Sigmoid colon (tissue), 3 donors: Measurements from ENCODE around the gene SHPK.

ENCODE experiments used
- POLR2A ChIP-seq, 2 donors: fragments of 450-650 bp; IDR thresholded peaks; one replicate each; pipeline ENCODE4 v1.6.1; 2016; ENCODE audit warnings: antibody characterized with exemption in 2 of 2, mild to moderate bottlenecking in 2 of 2, moderate library complexity in 2 of 2
- TF ChIP-seq, protein P1 (sequence below), 4 experiments: fragments of 450-650 bp in 3 of 4; fragments of 200-600 bp in 1 of 4; IDR thresholded peaks; one replicate each; pipeline ENCODE4 v1.5.1; 2016 to 2019; ENCODE audit warnings: antibody characterized with exemption in 4 of 4, mild to moderate bottlenecking in 3 of 4, moderate library complexity in 2 of 4

- TF ChIP-seq, protein P1, sequence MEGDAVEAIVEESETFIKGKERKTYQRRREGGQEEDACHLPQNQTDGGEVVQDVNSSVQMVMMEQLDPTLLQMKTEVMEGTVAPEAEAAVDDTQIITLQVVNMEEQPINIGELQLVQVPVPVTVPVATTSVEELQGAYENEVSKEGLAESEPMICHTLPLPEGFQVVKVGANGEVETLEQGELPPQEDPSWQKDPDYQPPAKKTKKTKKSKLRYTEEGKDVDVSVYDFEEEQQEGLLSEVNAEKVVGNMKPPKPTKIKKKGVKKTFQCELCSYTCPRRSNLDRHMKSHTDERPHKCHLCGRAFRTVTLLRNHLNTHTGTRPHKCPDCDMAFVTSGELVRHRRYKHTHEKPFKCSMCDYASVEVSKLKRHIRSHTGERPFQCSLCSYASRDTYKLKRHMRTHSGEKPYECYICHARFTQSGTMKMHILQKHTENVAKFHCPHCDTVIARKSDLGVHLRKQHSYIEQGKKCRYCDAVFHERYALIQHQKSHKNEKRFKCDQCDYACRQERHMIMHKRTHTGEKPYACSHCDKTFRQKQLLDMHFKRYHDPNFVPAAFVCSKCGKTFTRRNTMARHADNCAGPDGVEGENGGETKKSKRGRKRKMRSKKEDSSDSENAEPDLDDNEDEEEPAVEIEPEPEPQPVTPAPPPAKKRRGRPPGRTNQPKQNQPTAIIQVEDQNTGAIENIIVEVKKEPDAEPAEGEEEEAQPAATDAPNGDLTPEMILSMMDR (IDR thresholded peaks at IDR 0.05): no peak
- no peak for TF ChIP-seq POLR2A (IDR thresholded peaks at IDR 0.05)
Measured at GRCh38 chr17:3574231-3574630, 61.8 kb downstream of the SHPK start.
